ACC112 (cell line): ENCODE measurements around the gene CEP70.
"Not testable (repeated sequence)": the region's sequence is repeated elsewhere in the genome, so short reads cannot be mapped to it uniquely, and the experiment has no call there.

ENCODE experiments used
- H2AFZ ChIP-seq: fragments of 200-600 bp; sonication (generic); one replicate; pipeline ENCODE4 v1.6.0; 2017; ENCODE audit warnings: antibody characterized with exemption, low read length; ENCODE audit not compliant: unreplicated experiment
- H3K27ac ChIP-seq: fragments of 200-600 bp; sonication (generic); 2 replicates; pipeline ENCODE4 v1.5.1; 2014; ENCODE audit warnings: low read depth, mild to moderate bottlenecking, antibody characterized with exemption, low read length, moderate library complexity
- H3K27me3 ChIP-seq: fragments of 200-600 bp; sonication (generic); 2 replicates; pipeline ENCODE4 v1.6.1; 2014; ENCODE audit warnings: mild to moderate bottlenecking, antibody characterized with exemption, low read length, moderate library complexity, mixed read lengths; ENCODE audit not compliant: insufficient read depth
- H3K36me3 ChIP-seq: fragments of 200-600 bp; sonication (generic); 2 replicates; pipeline ENCODE4 v1.6.1; 2016; ENCODE audit warnings: mild to moderate bottlenecking, antibody characterized with exemption, low read length, moderate library complexity, mixed read lengths; ENCODE audit not compliant: insufficient read depth
- H3K4me1 ChIP-seq: fragments of 200-600 bp; sonication (generic); one replicate; pipeline ENCODE4 v1.6.1; 2016; ENCODE audit warnings: low read length, mixed read lengths; ENCODE audit not compliant: insufficient read depth, unreplicated experiment, control insufficient read depth
- H3K4me3 ChIP-seq: fragments of 200-600 bp; sonication (generic); 2 replicates; pipeline ENCODE4 v1.5.1; 2014; ENCODE audit warnings: mild to moderate bottlenecking, low read depth, low read length
- H3K79me2 ChIP-seq: fragments of 200-600 bp; sonication (generic); one replicate; pipeline ENCODE4 v1.6.0; 2016; ENCODE audit warnings: low read length; ENCODE audit not compliant: control insufficient read depth, unreplicated experiment, insufficient read depth

Gene CEP70

DNA sequence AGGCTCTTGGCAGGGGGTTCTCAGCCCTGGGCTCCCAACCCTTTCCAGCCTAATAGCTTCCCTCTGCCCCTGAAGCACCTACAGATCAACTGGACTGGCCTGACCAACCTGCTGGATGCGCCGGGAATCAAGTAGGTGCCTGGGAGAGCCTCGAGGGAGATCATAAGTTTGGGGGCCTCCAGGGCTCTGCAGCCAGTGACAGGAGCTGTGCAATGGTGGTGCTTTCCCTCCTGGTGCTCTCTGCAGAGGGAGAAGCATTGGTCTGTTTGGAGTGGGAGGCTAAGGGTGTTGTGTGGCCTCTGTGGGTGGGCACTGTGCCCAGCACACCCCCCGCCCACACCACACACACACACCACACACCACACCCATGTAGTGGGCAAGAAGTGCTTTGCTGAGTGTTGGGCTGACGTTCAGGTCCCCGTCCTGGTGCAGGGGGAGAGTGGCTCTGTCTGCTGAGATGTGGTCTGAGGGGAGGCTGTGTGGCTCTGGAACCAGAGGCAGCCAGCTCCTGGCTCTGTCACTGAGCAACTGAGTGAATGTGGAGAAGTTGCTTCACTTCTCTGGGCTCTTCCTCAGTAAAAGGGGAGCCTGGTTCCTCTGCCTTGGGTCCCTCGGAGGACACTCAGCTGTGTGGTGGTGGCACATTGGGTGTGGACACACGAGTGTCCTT lies 133.4 kb downstream of the CEP70 start:
- no peak overlapping the region for H3K27ac ChIP-seq
- no peak overlapping the region for H3K4me3 ChIP-seq
- H3K4me1 ChIP-seq: peaks cover 2% of the 10 kb centered on the region
- H2AFZ ChIP-seq: no peak overlapping the region
- H3K27me3 ChIP-seq: no peaks in the 10 kb centered on the region
- no peaks in the 10 kb centered on the region for H3K36me3 ChIP-seq
- no peaks in the 10 kb centered on the region for H3K79me2 ChIP-seq

DNA sequence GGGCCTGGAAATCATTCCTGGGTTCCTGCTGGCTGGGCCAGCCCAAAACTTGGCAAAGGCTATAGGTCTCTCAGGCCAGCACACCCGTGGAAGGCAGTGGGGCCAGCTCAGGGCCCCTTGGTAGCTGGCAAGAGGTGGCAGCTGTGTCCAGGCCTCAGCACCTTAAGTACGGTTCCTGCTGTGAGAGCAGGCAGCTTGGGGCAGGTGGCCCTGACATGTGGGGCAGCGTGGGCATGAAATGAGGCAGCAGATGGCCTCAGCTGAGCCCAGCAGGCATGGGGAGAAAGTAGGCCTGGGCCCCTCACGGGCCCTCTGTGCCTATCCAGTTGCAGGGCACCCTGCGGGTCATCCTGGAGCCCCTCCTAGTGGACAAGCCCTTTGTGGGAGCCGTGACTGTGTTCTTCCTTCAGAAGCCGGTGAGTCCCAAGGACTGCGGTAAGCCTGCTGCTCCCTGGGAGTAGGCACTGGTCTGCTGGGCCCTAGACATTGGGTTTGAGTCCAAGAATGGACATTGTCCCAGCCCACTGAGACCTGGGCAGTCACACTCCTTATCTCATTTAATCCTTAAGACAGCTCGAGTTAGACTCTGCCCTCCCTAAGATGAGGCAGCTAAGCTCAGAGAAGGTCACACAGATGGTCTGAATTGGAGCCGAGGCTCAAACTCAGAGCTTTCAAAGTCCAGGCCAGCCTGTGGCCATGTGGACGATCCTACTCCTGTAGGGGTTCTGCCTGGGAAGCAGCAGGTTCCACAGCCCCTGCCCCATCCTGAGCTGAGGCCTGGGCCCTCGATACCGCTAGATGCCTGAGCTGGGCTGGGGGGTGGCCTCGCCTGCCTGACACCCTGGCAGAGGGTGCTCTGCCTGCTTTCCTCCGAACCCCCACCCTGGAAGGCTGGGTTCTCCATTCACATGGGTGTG lies 134.2 kb downstream of the CEP70 start:
- H2AFZ ChIP-seq: no peak overlapping the region
- no peak overlapping the region for H3K27ac ChIP-seq
- no peak overlapping the region for H3K4me3 ChIP-seq
- H3K36me3 ChIP-seq: no peaks in the 10 kb centered on the region
- no peaks in the 10 kb centered on the region for H3K27me3 ChIP-seq
- H3K79me2 ChIP-seq: no peaks in the 10 kb centered on the region
- peaks cover 2% of the 10 kb centered on the region for H3K4me1 ChIP-seq

DNA sequence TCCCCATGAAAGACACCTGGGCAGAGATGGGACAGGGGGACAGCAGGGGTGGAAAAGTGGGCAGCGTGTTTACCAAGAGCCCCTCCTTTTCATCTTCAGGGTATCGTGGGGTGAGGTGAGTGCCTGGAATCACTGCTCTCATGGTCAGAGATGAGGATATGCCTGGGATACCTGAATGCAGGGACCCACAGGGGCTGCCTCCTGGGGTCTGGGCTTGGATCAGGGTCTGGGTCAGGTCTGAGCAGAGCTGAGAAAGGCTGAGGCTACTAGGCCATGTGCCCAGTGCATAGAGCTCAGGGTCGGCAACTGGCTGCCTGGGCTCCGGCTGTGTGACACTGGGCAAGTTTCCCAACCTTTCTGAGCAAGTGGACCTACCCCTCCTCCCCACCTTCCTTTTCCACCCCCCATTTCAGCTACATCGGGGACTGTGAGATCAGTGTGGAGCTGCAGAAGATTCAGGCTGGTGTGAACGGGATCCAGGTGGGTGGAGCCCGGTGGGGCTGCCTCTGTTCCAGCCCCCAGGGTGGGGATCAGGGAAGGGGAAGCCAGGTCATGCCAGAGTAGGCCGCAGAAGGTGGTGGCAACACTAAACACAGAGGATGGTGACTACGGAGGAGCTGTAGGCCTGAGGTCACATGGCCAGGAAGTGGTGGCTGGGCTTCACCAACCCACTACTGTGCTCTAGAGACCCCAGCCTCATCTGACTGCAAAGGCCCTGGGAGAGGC lies 135.1 kb downstream of the CEP70 start:
- no peak overlapping the region for H3K4me3 ChIP-seq
- no peaks in the 10 kb centered on the region for H3K36me3 ChIP-seq
- no peak overlapping the region for H3K27ac ChIP-seq
- H3K27me3 ChIP-seq: no peaks in the 10 kb centered on the region
- no peak overlapping the region for H2AFZ ChIP-seq
- peaks cover 2% of the 10 kb centered on the region for H3K4me1 ChIP-seq
- no peaks in the 10 kb centered on the region for H3K79me2 ChIP-seq

DNA sequence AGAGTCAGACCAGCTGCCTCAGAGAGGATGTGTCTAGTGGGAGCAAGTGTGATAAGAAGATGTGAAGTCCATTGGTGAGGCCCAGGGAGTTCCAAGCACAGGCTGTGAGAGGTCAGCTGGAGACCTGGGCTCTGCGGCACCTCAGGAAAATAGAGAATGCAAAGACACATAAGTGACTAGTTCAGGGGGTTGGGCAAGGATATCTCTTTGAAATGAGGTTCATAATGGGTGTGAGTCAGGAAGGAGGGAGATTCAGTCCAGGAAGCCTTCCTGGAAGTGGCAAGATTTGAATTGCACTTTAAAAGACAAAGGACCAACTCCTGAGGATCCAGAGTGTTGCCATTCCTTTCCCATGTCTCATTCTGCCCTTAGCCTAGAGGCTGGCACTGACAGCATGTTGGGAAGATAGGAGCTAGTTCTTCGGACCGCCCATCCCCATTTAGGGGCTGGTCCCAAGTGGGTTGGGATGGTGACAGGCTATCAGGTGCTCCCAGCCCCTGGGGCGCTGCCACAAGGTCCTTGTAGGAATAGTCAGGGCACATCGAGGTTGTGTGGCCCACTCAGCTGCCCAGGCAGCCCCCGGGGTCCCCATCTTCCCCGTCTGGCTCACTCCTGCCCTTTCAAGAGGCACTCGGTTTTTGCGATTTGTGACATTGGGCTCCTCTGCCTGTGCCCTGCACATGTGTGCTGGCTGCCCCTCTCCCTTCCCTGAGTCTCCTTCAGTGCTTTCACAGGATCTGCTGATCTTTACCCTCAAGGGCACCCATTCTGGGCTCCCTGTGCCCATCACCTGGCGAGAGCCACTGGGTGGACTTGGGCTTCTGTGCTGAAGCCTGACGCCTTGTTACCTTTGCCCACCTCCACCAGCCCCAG lies 136.0 kb downstream of the CEP70 start:
- H3K27ac ChIP-seq: no peak overlapping the region
- no peak overlapping the region for H2AFZ ChIP-seq
- no peak overlapping the region for H3K4me3 ChIP-seq
- no peaks in the 10 kb centered on the region for H3K27me3 ChIP-seq
- peaks cover 2% of the 10 kb centered on the region for H3K4me1 ChIP-seq
- no peaks in the 10 kb centered on the region for H3K79me2 ChIP-seq
- H3K36me3 ChIP-seq: no peaks in the 10 kb centered on the region

DNA sequence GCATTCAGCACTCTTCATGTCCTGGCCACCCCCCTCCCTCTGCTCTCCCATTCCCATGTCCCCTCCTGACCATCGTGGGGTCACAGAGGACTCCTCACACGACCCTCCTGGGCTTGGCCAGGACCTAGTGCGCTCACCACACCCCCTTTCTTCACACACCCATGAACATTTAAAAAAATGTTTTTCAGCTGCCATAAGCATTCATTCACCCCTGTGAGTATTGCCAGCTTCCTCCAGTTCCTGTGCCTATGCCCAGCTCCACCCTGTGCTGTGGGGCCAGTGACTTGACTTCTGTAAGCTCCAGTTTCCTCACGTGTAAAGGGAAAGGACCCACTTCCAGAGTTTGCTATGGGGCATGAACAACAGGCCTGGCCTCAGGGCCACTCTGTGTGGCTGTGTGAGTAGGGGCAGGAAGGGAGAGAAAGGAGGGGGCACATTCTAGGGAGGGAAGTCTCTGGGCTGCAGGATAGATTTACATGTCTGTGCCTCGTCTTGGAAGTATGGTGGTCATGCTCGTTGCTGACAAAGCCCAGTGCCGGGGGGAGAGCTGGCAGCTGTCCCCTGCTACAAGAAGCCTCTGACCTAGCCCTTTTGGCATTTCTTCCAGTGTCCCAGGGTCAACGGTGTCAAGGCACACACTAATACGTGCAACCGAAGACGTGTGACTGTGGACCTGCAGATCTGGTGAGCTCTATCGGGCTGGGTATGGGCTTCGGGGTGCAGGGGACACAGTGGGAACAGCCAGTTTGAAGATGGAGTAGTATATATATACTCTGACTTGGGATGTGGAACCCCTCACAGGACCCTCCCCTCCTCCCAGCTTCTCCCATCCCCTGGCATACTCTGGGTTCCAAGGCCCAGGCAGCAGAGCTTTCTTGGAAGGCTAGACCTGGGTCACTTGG lies 136.8 kb downstream of the CEP70 start:
- H3K79me2 ChIP-seq: no peaks in the 10 kb centered on the region

DNA sequence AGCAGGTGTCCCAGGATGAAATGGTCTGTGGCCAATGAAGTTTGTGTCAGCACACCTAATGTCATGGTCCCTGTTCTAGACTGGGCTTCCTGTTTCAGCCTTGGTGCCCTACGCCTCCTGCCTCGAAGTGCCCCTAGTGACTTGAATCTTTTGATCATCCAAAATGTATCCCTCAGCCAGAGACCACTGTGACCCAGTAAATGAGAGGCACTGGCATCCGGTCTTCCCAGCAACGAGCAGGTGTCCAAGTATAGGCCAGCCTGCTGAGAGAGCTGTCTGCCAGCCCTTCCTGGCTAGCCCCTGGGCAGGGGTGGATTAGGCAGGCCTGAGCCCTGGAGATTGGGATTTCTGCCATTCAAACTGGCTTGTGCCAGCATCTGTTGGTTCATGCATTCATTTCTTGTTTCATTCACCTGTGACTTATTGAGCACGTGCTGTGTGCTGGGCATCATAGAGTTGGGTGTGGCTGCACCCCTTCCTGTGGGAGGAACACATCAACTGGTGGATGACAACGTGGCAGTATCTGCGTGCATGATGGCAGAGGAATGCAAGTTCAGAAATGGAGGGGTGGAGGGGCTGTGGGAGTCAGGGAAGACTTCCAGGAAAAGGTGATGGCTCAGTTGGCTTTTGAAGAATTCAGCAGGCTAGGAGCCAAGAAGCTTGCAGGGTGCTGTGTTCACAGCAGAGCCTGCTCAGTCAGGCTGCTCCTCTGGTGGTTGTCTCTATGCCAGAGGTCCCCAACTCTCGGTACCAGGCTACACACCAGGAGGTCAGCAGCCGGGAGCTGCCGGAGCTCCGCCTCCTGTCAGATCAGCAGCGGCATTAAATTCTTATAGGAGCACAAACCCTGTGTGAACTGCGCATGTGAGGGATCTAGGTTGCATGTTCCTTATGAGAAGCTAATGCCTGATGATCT lies 138.0 kb downstream of the CEP70 start:
- Histone ChIP-seq H3K79me2 (no peaks in the 10 kb centered on the region), H2AFZ (no peak overlapping the region), H3K4me1 (no peaks in the 10 kb centered on the region), H3K27ac (no peak overlapping the region), H3K27me3 (no peaks in the 10 kb centered on the region), H3K36me3 (no peaks in the 10 kb centered on the region), H3K4me3 (no peak overlapping the region)

More for the DNA sequence above, 136.8 kb downstream of the CEP70 start:
- Histone ChIP-seq H3K27ac (no peak overlapping the region), H3K36me3 (no peaks in the 10 kb centered on the region), H2AFZ (no peak overlapping the region), H3K27me3 (no peaks in the 10 kb centered on the region), H3K4me3 (no peak overlapping the region), H3K4me1 (peaks cover 2% of the 10 kb centered on the region)

DNA sequence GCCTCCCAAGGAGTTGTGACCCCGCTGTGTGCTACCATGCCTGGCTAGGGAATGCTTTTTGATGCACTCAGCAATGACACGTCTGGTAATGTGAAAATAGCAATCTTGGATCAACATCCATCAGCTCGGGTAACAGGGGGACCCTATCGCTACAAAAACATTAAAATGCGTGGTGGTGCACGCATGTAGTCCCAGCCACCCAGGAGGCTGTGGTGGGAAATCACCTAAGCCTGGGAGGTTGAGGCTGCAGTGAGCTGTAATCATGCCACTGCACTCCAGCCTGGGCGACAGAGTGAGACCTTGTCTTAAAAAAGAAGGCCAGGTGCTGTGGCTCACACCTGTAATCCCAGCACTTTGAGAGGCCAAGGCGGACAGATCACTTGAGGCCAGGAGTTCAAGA lies 140.1 kb downstream of the CEP70 start:
- not testable (repeated sequence) for H3K4me1 ChIP-seq, H3K27me3 ChIP-seq, H3K27ac ChIP-seq, H2AFZ ChIP-seq, H3K4me3 ChIP-seq, H3K79me2 ChIP-seq, H3K36me3 ChIP-seq

DNA sequence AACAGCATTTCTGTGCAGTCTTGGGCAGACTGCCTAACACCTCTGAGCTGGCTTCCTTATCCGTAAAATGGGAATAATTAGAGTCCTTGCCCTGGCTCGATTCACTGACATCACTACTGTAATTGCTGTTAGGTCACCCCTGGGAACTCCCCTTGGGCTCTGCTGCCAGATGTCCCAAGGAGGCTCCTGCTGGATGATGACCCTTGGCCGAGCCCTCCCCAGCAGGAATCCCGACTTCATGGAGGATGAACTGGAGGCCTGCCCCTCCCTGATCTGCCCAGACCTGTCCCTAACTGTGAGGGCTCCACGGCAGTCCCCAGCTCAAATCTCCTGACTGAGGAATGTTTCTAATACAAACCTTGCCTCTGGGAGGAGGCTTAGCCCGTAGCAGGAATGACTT lies 141.6 kb downstream of the CEP70 start:
- H3K4me3 ChIP-seq: no peak overlapping the region
- no peaks in the 10 kb centered on the region for H3K79me2 ChIP-seq
- H3K36me3 ChIP-seq: no peaks in the 10 kb centered on the region
- H3K4me1 ChIP-seq: no peaks in the 10 kb centered on the region
- H3K27ac ChIP-seq: no peak overlapping the region
- no peaks in the 10 kb centered on the region for H3K27me3 ChIP-seq
- no peak overlapping the region for H2AFZ ChIP-seq

DNA sequence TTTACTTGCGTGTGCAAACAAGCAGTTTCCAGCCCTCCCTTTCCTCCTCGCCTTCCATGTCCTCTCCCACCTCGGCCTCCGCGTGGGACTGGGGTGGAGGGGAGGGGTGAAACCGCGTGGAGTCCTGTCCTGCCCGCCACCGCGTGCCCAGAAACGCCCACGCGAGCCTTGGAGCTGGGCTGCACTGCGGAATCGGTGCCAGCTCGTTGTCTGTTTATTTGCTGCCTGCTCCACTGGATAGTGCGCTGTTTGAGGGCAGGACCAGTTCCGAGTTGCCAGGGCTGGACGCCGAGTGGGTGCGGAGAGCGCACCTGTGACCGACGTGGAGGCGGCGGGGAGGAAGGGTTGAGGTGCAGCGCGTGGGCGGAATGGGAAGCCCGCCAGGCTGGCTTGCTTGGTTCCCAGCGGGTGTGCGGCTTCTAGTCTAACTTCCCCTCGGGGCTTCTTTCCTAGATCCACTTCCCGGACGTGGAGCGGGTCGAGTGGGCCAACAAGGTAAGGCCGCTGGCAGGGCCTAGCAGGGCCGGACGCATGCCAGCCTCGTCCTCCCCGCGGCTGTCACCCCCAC lies 142.4 kb downstream of the CEP70 start:
- Histone ChIP-seq H3K4me3 (no peak overlapping the region), H3K27me3 (no peaks in the 10 kb centered on the region), H2AFZ (no peak overlapping the region), H3K36me3 (no peaks in the 10 kb centered on the region), H3K4me1 (no peaks in the 10 kb centered on the region), H3K79me2 (no peaks in the 10 kb centered on the region), H3K27ac (no peak overlapping the region)
